Sigmoid colon (tissue), 7 donors: Measurements from ENCODE around the gene GBGT1. TPM values are rescaled to one million over a fixed set of nuclear protein-coding genes. Genes with fewer than 3 reads are reported as not detected.

Source experiments
- DNase-seq: peaks from one replicate; pipeline ENCODE4 v3.0.0-alpha.2; 2019
- H3K27ac ChIP-seq, 4 donors: fragments of 200-600 bp; sonication (generic); one replicate each; pipeline ENCODE4 v1.5.1; 2016 to 2019; ENCODE audit warnings: mild to moderate bottlenecking in 1 of 4
- H3K27me3 ChIP-seq, 3 donors: fragments of 200-600 bp; sonication (generic); one replicate each; pipeline ENCODE4 v1.5.1; 2019; ENCODE audit warnings: mild to moderate bottlenecking in 1 of 3
- H3K36me3 ChIP-seq, 4 donors: fragments of 200-600 bp; sonication (generic); one replicate each; pipeline ENCODE4 v1.5.1; 2016 to 2019
- H3K4me1 ChIP-seq, 4 donors: fragments of 200-600 bp; sonication (generic); one replicate each; pipeline ENCODE4 v1.5.1; 2017 to 2019
- H3K4me3 ChIP-seq, 4 donors: fragments of 200-600 bp; sonication (generic); one replicate each; pipeline ENCODE4 v1.5.1; 2017 to 2019; ENCODE audit warnings: mild to moderate bottlenecking in 2 of 4, moderate library complexity in 1 of 4
- H3K9me3 ChIP-seq, 4 donors: fragments of 200-600 bp in 3 of 4; sonication (generic) in 3 of 4; one replicate each; pipeline versions ENCODE4 v1.5.1 to v1.6.1; 2013 to 2019
- CTCF ChIP-seq, 4 experiments: fragments of 450-650 bp in 3 of 4; fragments of 200-600 bp in 1 of 4; IDR thresholded peaks; one replicate each; pipeline ENCODE4 v1.5.1; 2016 to 2019; ENCODE audit warnings: antibody characterized with exemption in 4 of 4, mild to moderate bottlenecking in 3 of 4, moderate library complexity in 2 of 4
- EP300 ChIP-seq, 4 donors: sonication (generic); formaldehyde crosslinking; IDR thresholded peaks; one replicate each; pipeline ENCODE4 v1.6.1; 2017; ENCODE audit warnings: antibody characterized with exemption in 4 of 4
- POLR2A ChIP-seq, 2 donors: fragments of 450-650 bp; IDR thresholded peaks; one replicate each; pipeline ENCODE4 v1.6.1; 2016; ENCODE audit warnings: antibody characterized with exemption in 2 of 2, mild to moderate bottlenecking in 2 of 2, moderate library complexity in 2 of 2
- POLR2AphosphoS5 ChIP-seq, 4 donors: sonication (generic); formaldehyde crosslinking; IDR thresholded peaks; one replicate each; pipeline ENCODE4 v1.6.1; 2017; ENCODE audit warnings: antibody characterized with exemption in 4 of 4
- whole genome bisulfite sequencing, 2 donors: extraction: QIAGEN DNeasy Blood & Tissue Kit; methylation state at CpG; one replicate each; pipeline ENCODE4 v1.1.7; 2013; 5-methylcytosine and 5-hydroxymethylcytosine counted together
- intact Hi-C: fragments of 100-400 bp; cut with DNase I; formaldehyde crosslinking; loops from one replicate; pipeline ENCODE4 v1.15.1; 2023
- polyA plus RNA-seq, 3 donors: library from polyadenylated mRNA; stranded (reverse); fragments of 200-250 nt; gene quantifications; one replicate each; pipeline ENCODE4 v1.2.3, GENCODE V29; 2013
- total RNA-seq, 4 donors: library from RNA; depleted of rRNA; stranded (reverse); fragments of >200 nt; gene quantifications; one replicate each; pipeline ENCODE4 v1.1.0, GENCODE V29; 2016
- donor health status: healthy with polysubstance abuse.
- donor health status: Bipolar disorder and iron deficiency.
- donor health status: healthy.

GBGT1 gene
- total and polyA plus RNA-seq, 7 donors = 4.2 to 31.1 (median 9.9) TPM

GRCh38 chr9:133107961-133108793 lies 55.5 kb downstream of the GBGT1 start:
- H3K36me3 ChIP-seq = peaks cover 44 to 87% (median 64%) of the 10 kb centered on the region in 4 donors
- WGBS, 2 donors = 94 to 96% methylated on average over 18 of the region's 18 CpGs
- DNase-seq = peak; percentile 56

GRCh38 chr9:133107245-133107722 lies 56.4 kb downstream of the GBGT1 start:
- H3K4me3 ChIP-seq = no peak overlapping the region
- intact Hi-C loops = no loop called here
- DNase-seq = peak; percentile 54
- H3K27ac ChIP-seq = no peak overlapping the region
- TF ChIP-seq POLR2AphosphoS5 (IDR thresholded peaks at IDR 0.05) (no peak), EP300 (IDR thresholded peaks at IDR 0.05) (no peak), POLR2A (IDR thresholded peaks at IDR 0.05) (no peak), CTCF (IDR thresholded peaks at IDR 0.05) (no peak)
- no peaks in the 10 kb centered on the region for H3K27me3 ChIP-seq
- 91 to 94% methylated on average over 13 of the region's 13 CpGs for WGBS, 2 donors
- peaks cover 0 to 6% (median 2%) of the 10 kb centered on the region in 4 donors for H3K4me1 ChIP-seq
- H3K9me3 ChIP-seq = no peaks in the 10 kb centered on the region
- H3K36me3 ChIP-seq = peaks cover 50 to 95% (median 70%) of the 10 kb centered on the region in 4 donors

More at GRCh38 chr9:133107961-133108793, 55.5 kb downstream of the GBGT1 start:
- Histone ChIP-seq H3K4me3 (no peak overlapping the region), H3K9me3 (no peaks in the 10 kb centered on the region), H3K27ac (no peak overlapping the region), H3K4me1 (peaks cover 0 to 14% (median 11%) of the 10 kb centered on the region in 4 donors), H3K27me3 (no peaks in the 10 kb centered on the region)
- TF ChIP-seq CTCF (IDR thresholded peaks at IDR 0.05) = no peak
- intact Hi-C loops = no loop called here

- intact Hi-C loops = no loop called here
- Histone ChIP-seq H3K27me3 (no peaks in the 10 kb centered on the region), H3K4me3 (no peak overlapping the region), H3K36me3 (peaks cover 56 to 97% (median 75%) of the 10 kb centered on the region in 4 donors), H3K27ac (no peak overlapping the region), H3K9me3 (no peaks in the 10 kb centered on the region), H3K4me1 (peaks cover 0 to 2% (median 0%) of the 10 kb centered on the region in 4 donors)
- WGBS, 2 donors = 95% methylated on average over 17 of the region's 17 CpGs
- DNase-seq = peak; percentile 58
- TF ChIP-seq CTCF (IDR thresholded peaks at IDR 0.05) = no peak
- TF ChIP-seq POLR2AphosphoS5 (IDR thresholded peaks at IDR 0.05) = no peak
- no peak for TF ChIP-seq POLR2A (IDR thresholded peaks at IDR 0.05)
- no peak for TF ChIP-seq EP300 (IDR thresholded peaks at IDR 0.05)
Observed at GRCh38 chr9:133106511-133107244, 57.0 kb downstream of the GBGT1 start.

- DNase-seq = peak; percentile 53
- 96% methylated on average over 7 of the region's 7 CpGs for WGBS, 2 donors
- TF ChIP-seq CTCF (IDR thresholded peaks at IDR 0.05) = no peak
- no peak for TF ChIP-seq POLR2A (IDR thresholded peaks at IDR 0.05)
- TF ChIP-seq EP300 (IDR thresholded peaks at IDR 0.05) = no peak
- no peak for TF ChIP-seq POLR2AphosphoS5 (IDR thresholded peaks at IDR 0.05)
- no peak overlapping the region for H3K4me3 ChIP-seq
- H3K36me3 ChIP-seq = peaks cover 69 to 97% (median 84%) of the 10 kb centered on the region in 4 donors
- H3K9me3 ChIP-seq = no peaks in the 10 kb centered on the region
- no peak overlapping the region for H3K27ac ChIP-seq
- H3K4me1 ChIP-seq = no peaks in the 10 kb centered on the region
- intact Hi-C loops = no loop called here
- H3K27me3 ChIP-seq = no peaks in the 10 kb centered on the region
Observed at GRCh38 chr9:133105461-133105770, 58.3 kb downstream of the GBGT1 start.
